HCT116 (cell line): Measurements from ENCODE around the gene USP48. TPM values are rescaled to one million over a fixed set of nuclear protein-coding genes. Genes with fewer than 3 reads are reported as not detected.

Experiments
- ATAC-seq: fragments of 200-7000 bp; cut with Tn5 transposase; 2 replicates; pipeline ENCODE4 v1.9.1; 2020; ENCODE audit warnings: mild to moderate bottlenecking, moderate library complexity
- BruUV-seq: library from RNA; stranded (reverse); fragments of 400-500 nt; replicated peaks from 2 replicates; lab custom pipeline; 2021; lab: Mats Ljungman, UMichigan
- CTCF ChIA-PET: fragments of 300-600 bp; sonication (Branson Sonifier 250); formaldehyde crosslinking; loops from one replicate; lab custom pipeline; 2021; ENCODE audit warnings: antibody characterized with exemption; lab: Charles Lee
- POLR2A ChIA-PET: fragments of 300-600, 350-600 bp; sonication (Branson Sonifier 250); formaldehyde crosslinking; loops from one replicate; lab custom pipeline; 2021; ENCODE audit warnings: antibody characterized with exemption; lab: Charles Lee
- RAD21 ChIA-PET, 2 experiments: fragments of 300-600 bp; sonication (Branson Sonifier 250); formaldehyde crosslinking; loops; one replicate each; lab custom pipeline; 2023; ENCODE audit warnings: low total read pairs in 2 of 2; ENCODE audit not compliant: uncharacterized antibody in 2 of 2, unreplicated experiment in 2 of 2, low non-redundant PET in 1 of 2; lab: Charles Lee
- DNase-seq: peaks from one replicate; pipeline ENCODE4 v3.0.0-alpha.2; 2010; ENCODE audit warnings: low read depth, low spot score
- H2AFZ ChIP-seq: fragments of 200-600 bp; shearing (Covaris generic), sonication (generic); 2 replicates; pipeline ENCODE4 v1.6.1; 2017; ENCODE audit warnings: low read depth, mixed run types, mixed read lengths, antibody characterized with exemption, low read length; ENCODE audit not compliant: poor library complexity, severe bottlenecking
- H3K27ac ChIP-seq: 2 replicates; pipeline ENCODE4 v1.5.1; 2012; ENCODE audit warnings: low read depth, low read length
- H3K27me3 ChIP-seq: fragments of 200-600 bp; sonication (generic); 2 replicates; pipeline ENCODE4 v1.6.1; 2016; ENCODE audit warnings: mixed run types, low read length, mixed read lengths; ENCODE audit not compliant: insufficient read depth
- H3K36me3 ChIP-seq, 2 experiments: fragments of 200-500 bp in 1 of 2; fragments of 200-600 bp in 1 of 2; sonication (Bioruptor generic) in 1 of 2; sonication (generic) in 1 of 2; 2 replicates each; pipeline versions ENCODE4 v1.5.1 to v1.6.1; 2014 to 2016; ENCODE audit warnings: low read length in 2 of 2, inconsistent platforms in 1 of 2, mixed read lengths in 1 of 2, mixed run types in 1 of 2; ENCODE audit not compliant: insufficient read depth in 2 of 2, control insufficient read depth in 1 of 2
- H3K4me1 ChIP-seq, 2 experiments: fragments of 200-600 bp in 1 of 2; sonication (generic) in 1 of 2; 2 replicates each; pipeline versions ENCODE4 v1.5.1 to v1.6.1; 2012 to 2017; ENCODE audit warnings: low read length in 2 of 2, inconsistent platforms in 1 of 2, mild to moderate bottlenecking in 1 of 2, mixed read lengths in 1 of 2, mixed run types in 1 of 2, moderate library complexity in 1 of 2; ENCODE audit not compliant: insufficient read depth in 2 of 2, control insufficient read depth in 1 of 2
- H3K4me2 ChIP-seq: fragments of 200-600 bp; sonication (generic); 2 replicates; pipeline ENCODE4 v1.6.1; 2017; ENCODE audit warnings: mixed run types, low read length, mixed read lengths
- H3K4me3 ChIP-seq, 2 experiments: fragments of 200-600 bp in 1 of 2; sonication (generic) in 1 of 2; replicated peaks in 1 of 2; 2 replicates each; pipeline ENCODE4 v1.5.1; 2011 to 2016; ENCODE audit warnings: low read length in 2 of 2, control low read depth in 1 of 2, low read depth in 1 of 2, mild to moderate bottlenecking in 1 of 2, mixed read lengths in 1 of 2, mixed run types in 1 of 2
- H3K79me2 ChIP-seq: fragments of 200-600 bp; sonication (generic); 2 replicates; pipeline ENCODE4 v1.6.1; 2017; ENCODE audit warnings: mild to moderate bottlenecking, mixed run types, low read length, moderate library complexity, mixed read lengths; ENCODE audit not compliant: insufficient read depth
- H3K9ac ChIP-seq: fragments of 200-600 bp; sonication (generic); 2 replicates; pipeline ENCODE4 v1.6.1; 2016; ENCODE audit warnings: low read length, mixed read lengths
- H3K9me2 ChIP-seq: fragments of 200-600 bp; sonication (generic), shearing (Covaris generic); 2 replicates; pipeline ENCODE4 v1.6.1; 2017; ENCODE audit warnings: mixed run types, mild to moderate bottlenecking, moderate library complexity; ENCODE audit not compliant: insufficient read depth
- H3K9me3 ChIP-seq, 2 experiments: fragments of 200-500 bp in 1 of 2; fragments of 200-600 bp in 1 of 2; sonication (Bioruptor generic) in 1 of 2; sonication (generic) in 1 of 2; 2 replicates each; pipeline ENCODE4 v1.6.1; 2014 to 2017; ENCODE audit warnings: low read length in 2 of 2, mixed read lengths in 2 of 2, inconsistent platforms in 1 of 2, low read depth in 1 of 2, mild to moderate bottlenecking in 1 of 2, mixed run types in 1 of 2, moderate library complexity in 1 of 2; ENCODE audit not compliant: control insufficient read depth in 1 of 2, insufficient read depth in 1 of 2
- H4K20me1 ChIP-seq: fragments of 200-600 bp; sonication (generic), shearing (Covaris generic); 2 replicates; pipeline ENCODE4 v1.6.1; 2017; ENCODE audit warnings: mixed run types, mild to moderate bottlenecking, moderate library complexity; ENCODE audit not compliant: insufficient read depth
- ATF3 ChIP-seq: IDR thresholded peaks from 2 replicates; pipeline ENCODE4 v1.6.1; 2012
- CBX3 ChIP-seq: IDR thresholded peaks from 2 replicates; pipeline ENCODE4 v1.6.1; 2012; ENCODE audit warnings: low read depth
- EGR1 ChIP-seq: IDR thresholded peaks from 2 replicates; pipeline ENCODE4 v1.6.1; 2012; ENCODE audit warnings: low read depth
- EZH2 ChIP-seq: fragments of 200-600 bp; sonication (generic); IDR thresholded peaks from 2 replicates; pipeline ENCODE4 v1.6.1; 2017; ENCODE audit warnings: antibody characterized with exemption, mixed run types
- EZH2phosphoT487 ChIP-seq: fragments of 200-600 bp; IDR thresholded peaks from 2 replicates; pipeline ENCODE4 v1.6.1; 2018; ENCODE audit warnings: antibody characterized with exemption, borderline replicate concordance
- FOSL1 ChIP-seq: IDR thresholded peaks from 2 replicates; pipeline ENCODE4 v1.6.1; 2012; ENCODE audit warnings: low read depth
- JUND ChIP-seq: IDR thresholded peaks from 2 replicates; pipeline ENCODE4 v1.6.1; 2012
- MAX ChIP-seq: IDR thresholded peaks from 2 replicates; pipeline ENCODE4 v1.6.1; 2012
- SIN3A ChIP-seq: IDR thresholded peaks from 2 replicates; pipeline ENCODE4 v1.6.1; 2012; ENCODE audit warnings: low read depth
- SP1 ChIP-seq: IDR thresholded peaks from 2 replicates; pipeline ENCODE4 v1.6.1; 2012; ENCODE audit warnings: low read depth
- SRF ChIP-seq: IDR thresholded peaks from 2 replicates; pipeline ENCODE4 v1.6.1; 2012; ENCODE audit warnings: low read depth
- TCF7L2 ChIP-seq: IDR thresholded peaks from 2 replicates; pipeline ENCODE4 v1.7.0; 2011; ENCODE audit warnings: borderline replicate concordance, inconsistent platforms; ENCODE audit not compliant: insufficient read depth, insufficient read length; ENCODE audit errors: extremely low read depth
- YY1 ChIP-seq: IDR thresholded peaks from 2 replicates; pipeline ENCODE4 v1.6.1; 2011; ENCODE audit warnings: low read length, low read depth, moderate library complexity, mild to moderate bottlenecking; ENCODE audit not compliant: insufficient replicate concordance; ENCODE audit errors: extremely low read depth
- ZBTB33 ChIP-seq: IDR thresholded peaks from 2 replicates; pipeline ENCODE4 v1.6.1; 2011; ENCODE audit warnings: mild to moderate bottlenecking, low read length, moderate library complexity; ENCODE audit not compliant: insufficient replicate concordance; ENCODE audit errors: extremely low read depth
- ZNF274 ChIP-seq: fragments of 200-500 bp; sonication (Bioruptor generic); IDR thresholded peaks from 2 replicates; pipeline ENCODE4 v1.6.1; 2014; ENCODE audit warnings: mild to moderate bottlenecking, low read depth, low read length, inconsistent platforms
- intact Hi-C: fragments of 100-400 bp; cut with micrococcal nuclease; formaldehyde crosslinking; loops from 2 replicates; pipeline ENCODE4 v1.10.0; 2022
- total RNA-seq: library from RNA; stranded (reverse); gene quantifications from one replicate; pipeline ENCODE4 v1.2.1, GENCODE V29; 2021; ENCODE audit not compliant: unreplicated experiment

USP48 gene
- total RNA-seq, 1 experiment from 2014 or later = 54.8 TPM

GRCh38 chr1:21668951-21669257, 114.0 kb downstream of the USP48 start:
- Histone ChIP-seq H3K4me1 (peaks cover 0 to 19% of the 10 kb centered on the region in 2 experiments; a peak in 3 of 4 replicates), H3K27ac (no peak overlapping the region), H3K4me2 (no peak overlapping the region), H3K27me3 (no peaks in the 10 kb centered on the region), H3K4me3 (no peak overlapping the region), H3K36me3 (no peaks in the 10 kb centered on the region), H3K9me2 (no peaks in the 10 kb centered on the region), H3K79me2 (no peaks in the 10 kb centered on the region), H4K20me1 (no peaks in the 10 kb centered on the region), H3K9ac (no peak overlapping the region), H2AFZ (no peak overlapping the region), H3K9me3 (no peaks in the 10 kb centered on the region)
- DNase-seq (no peak), ATAC-seq (no peak)
- TF ChIP-seq EGR1 (no peak), SP1 (no peak), JUND (no peak), YY1 (no peak), ATF3 (no peak), ZNF274 (no peak), FOSL1 (no peak), SRF (no peak), SIN3A (no peak), EZH2phosphoT487 (no peak), ZBTB33 (no peak), CBX3 (no peak), MAX (no peak), EZH2 (no peak), TCF7L2 (no peak)
- intact Hi-C loops = no loop called here
- POLR2A ChIA-PET = no interaction called here
- CTCF ChIA-PET = no interaction called here
- no TSS peak for BruUV-seq
- RAD21 ChIA-PET = interaction anchor here in 1 of 2 experiments (0.7 kb wide), 1 partner anchor 422 kb away, joined by 3 read pairs; no protein-coding TSS in a partner anchor
